Stimulated activated CD4-positive, alpha-beta T cell treated with anti-CD3 and anti-CD28 coated beads, Interleukin-4, amount 100 ng/mL, for 1 hour (primary cell): Measurements from ENCODE around the gene KLKB1.
"Not testable (repeated sequence)": the region's sequence is repeated elsewhere in the genome, so short reads cannot be mapped to it uniquely, and the experiment has no call there.

Experiments used
- DNase-seq: peaks from one replicate; pipeline ENCODE4 v3.0.0-alpha.2; 2020

The KLKB1 gene

GRCh38 chr4:186227744-186228513, 622 bp downstream of the KLKB1 start:
- DNase-seq: no peak

- no peak for DNase-seq
Observed at GRCh38 chr4:186228514-186228894, 1.2 kb downstream of the KLKB1 start.

- DNase-seq: no peak
Observed at GRCh38 chr4:186234367-186234766, 7.1 kb downstream of the KLKB1 start.

GRCh38 chr4:186236126-186236525, 8.8 kb downstream of the KLKB1 start:
- DNase-seq: no peak

GRCh38 chr4:186240452-186240847, 13.1 kb downstream of the KLKB1 start:
- DNase-seq: no peak

GRCh38 chr4:186240848-186241491, 13.7 kb downstream of the KLKB1 start:
- DNase-seq: no peak

- DNase-seq: no peak
Observed at GRCh38 chr4:186241616-186242015, 14.3 kb downstream of the KLKB1 start.

- DNase-seq: not testable (repeated sequence)
Observed at GRCh38 chr4:186242031-186242430, 14.7 kb downstream of the KLKB1 start.

- no peak for DNase-seq
Observed at GRCh38 chr4:186243331-186243730, 16.0 kb downstream of the KLKB1 start.

GRCh38 chr4:186244835-186245234, 17.5 kb downstream of the KLKB1 start:
- DNase-seq: no peak

- not testable (repeated sequence) for DNase-seq
Observed at GRCh38 chr4:186247062-186247752, 19.9 kb downstream of the KLKB1 start.

- DNase-seq: no peak
Observed at GRCh38 chr4:186248643-186249042, 21.3 kb downstream of the KLKB1 start.

GRCh38 chr4:186249785-186250754, 22.8 kb downstream of the KLKB1 start:
- no peak for DNase-seq

- no peak for DNase-seq
Observed at GRCh38 chr4:186250760-186251159, 23.5 kb downstream of the KLKB1 start.

GRCh38 chr4:186255122-186255521, 27.8 kb downstream of the KLKB1 start:
- no peak for DNase-seq

- no peak for DNase-seq
Observed at GRCh38 chr4:186258216-186258811, 31.0 kb downstream of the KLKB1 start.

- DNase-seq: no peak
Observed at GRCh38 chr4:186260117-186260503, 32.8 kb downstream of the KLKB1 start.

GRCh38 chr4:186260504-186261448, 33.5 kb downstream of the KLKB1 start:
- no peak for DNase-seq

- no peak for DNase-seq
Observed at GRCh38 chr4:186264660-186265059, 37.4 kb downstream of the KLKB1 start.

GRCh38 chr4:186265250-186265649, 37.9 kb downstream of the KLKB1 start:
- not testable (repeated sequence) for DNase-seq
